Spleen (tissue), 7 donors: Measurements from ENCODE around the gene SERAC1.

Experiments used
- POLR2A ChIP-seq, 3 donors: fragments of 450-650 bp; IDR thresholded peaks; one replicate each; pipeline ENCODE4 v1.5.1; 2017; ENCODE audit warnings: antibody characterized with exemption in 3 of 3, mild to moderate bottlenecking in 1 of 3
- POLR2AphosphoS5 ChIP-seq, 3 donors: sonication (generic); formaldehyde crosslinking; IDR thresholded peaks; one replicate each; pipeline ENCODE4 v1.5.1; 2017; ENCODE audit warnings: antibody characterized with exemption in 3 of 3
- TF ChIP-seq, protein P1 (sequence below), 11 experiments: fragments of 200-600 bp in 7 of 11; fragments of 450-650 bp in 4 of 11; sonication (generic) in 4 of 11; IDR thresholded peaks in 8 of 11; conservative IDR thresholded peaks in 3 of 11; 1 replicate in 7 of 11; 2 replicates in 4 of 11; pipeline versions ENCODE4 v1.4.0 to v1.8.0; 2016 to 2021; ENCODE audit warnings: antibody characterized with exemption in 11 of 11, inconsistent platforms in 4 of 11, mild to moderate bottlenecking in 1 of 11
- donor health status: DM: no; HTN: no; CAD: no; lungs with moderate emphysema.
- donor health status: DM: no; HTN: no; CAD: no.
- donor health status: DM: no; HTN: no; CAD: no.

DNA sequence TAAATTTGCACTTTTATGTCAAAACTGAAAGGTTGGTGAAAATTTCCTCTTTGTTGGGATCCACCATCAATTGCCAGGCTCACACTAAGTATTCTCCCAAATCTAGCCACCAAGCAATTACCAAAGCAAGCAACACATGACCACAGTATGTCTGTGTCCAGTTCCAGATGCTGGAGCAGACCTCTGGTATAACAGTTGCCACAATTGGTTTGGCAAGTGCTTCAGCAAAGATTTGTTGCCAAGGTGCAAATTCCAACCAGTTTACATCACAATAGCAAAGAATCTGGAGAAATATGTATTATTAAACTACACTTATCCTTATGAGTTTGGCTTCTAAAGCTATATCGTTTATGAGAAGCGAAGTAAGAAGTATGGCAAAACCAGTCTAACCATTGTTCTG lies 6.5 kb upstream of the SERAC1 start:
- TF ChIP-seq POLR2A (IDR thresholded peaks at IDR 0.05) (no peak), POLR2AphosphoS5 (IDR thresholded peaks at IDR 0.05) (no peak)
- TF ChIP-seq, protein P1, sequence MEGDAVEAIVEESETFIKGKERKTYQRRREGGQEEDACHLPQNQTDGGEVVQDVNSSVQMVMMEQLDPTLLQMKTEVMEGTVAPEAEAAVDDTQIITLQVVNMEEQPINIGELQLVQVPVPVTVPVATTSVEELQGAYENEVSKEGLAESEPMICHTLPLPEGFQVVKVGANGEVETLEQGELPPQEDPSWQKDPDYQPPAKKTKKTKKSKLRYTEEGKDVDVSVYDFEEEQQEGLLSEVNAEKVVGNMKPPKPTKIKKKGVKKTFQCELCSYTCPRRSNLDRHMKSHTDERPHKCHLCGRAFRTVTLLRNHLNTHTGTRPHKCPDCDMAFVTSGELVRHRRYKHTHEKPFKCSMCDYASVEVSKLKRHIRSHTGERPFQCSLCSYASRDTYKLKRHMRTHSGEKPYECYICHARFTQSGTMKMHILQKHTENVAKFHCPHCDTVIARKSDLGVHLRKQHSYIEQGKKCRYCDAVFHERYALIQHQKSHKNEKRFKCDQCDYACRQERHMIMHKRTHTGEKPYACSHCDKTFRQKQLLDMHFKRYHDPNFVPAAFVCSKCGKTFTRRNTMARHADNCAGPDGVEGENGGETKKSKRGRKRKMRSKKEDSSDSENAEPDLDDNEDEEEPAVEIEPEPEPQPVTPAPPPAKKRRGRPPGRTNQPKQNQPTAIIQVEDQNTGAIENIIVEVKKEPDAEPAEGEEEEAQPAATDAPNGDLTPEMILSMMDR (IDR thresholded peaks at IDR 0.05 in 8 of 11, conservative IDR thresholded peaks at IDR 0.05 in 3 of 11): no peak
